ENCODE results near the gene PARD3B. TPM values are rescaled to one million over a fixed set of nuclear protein-coding genes. Genes with fewer than 3 reads are reported as not detected.

PARD3B gene
- total and polyA plus RNA-seq, 2 of the 4 experiments (the other 2 are of a cell fraction) = 3.3 to 15.6 TPM

- in situ Hi-C loops (cut with MboI; ENCODE audit: low sequenced_read_pairs) = no loop called here
- no peak overlapping the region for H2BK120ac ChIP-seq (ENCODE audit: low read depth, low read length)
- CTCF ChIA-PET = interaction anchor here (1.1 kb wide), 1 partner anchor 12 kb away, joined by 3 read pairs; no protein-coding TSS in a partner anchor
- H2AFZ ChIP-seq (replicated peaks; ENCODE audit: low read length, poor library complexity) = no peak overlapping the region
- H3K36me3 ChIP-seq (ENCODE audit: control insufficient read depth, insufficient read depth, low read length) = peaks cover 2% of the 10 kb centered on the region; the same call in 1 of the 2 replicates
- H3K4ac ChIP-seq (ENCODE audit: low read depth, low read length) = no peak overlapping the region
- no peak overlapping the region for H4K5ac ChIP-seq (ENCODE audit: low read depth, low read length)
- no peak overlapping the region for H3K18ac ChIP-seq (ENCODE audit: low read depth, low read length)
- H2BK20ac ChIP-seq (ENCODE audit: low read depth, low read length) = no peak overlapping the region
- ATAC-seq (ENCODE audit: low read depth) (peak; percentile 62), DNase-seq (peak; percentile 12)
- POLR2A ChIA-PET (ENCODE audit: unreplicated experiment) = no interaction called here
- WGBS, 2 experiments (ENCODE audit: extremely low coverage in 2 of 2, insufficient read length in 1 of 2) = no CpG with 5 or more reads among the region's 5 CpGs
- no peaks in the 10 kb centered on the region; the same call in 1 of the 2 replicates for H4K20me1 ChIP-seq (ENCODE audit: insufficient read depth, low read length)
- H4K91ac ChIP-seq (ENCODE audit: insufficient read depth, low read depth, low read length) = no peak overlapping the region
- peaks cover 7% of the 10 kb centered on the region for H3K4me1 ChIP-seq (ENCODE audit: control insufficient read depth, insufficient read depth, low read length)
- dilution Hi-C loops (cut with HindIII; ENCODE audit: low sequenced_read_pairs, unreplicated experiment) = no loop called here
- no peak overlapping the region for H2AK5ac ChIP-seq (ENCODE audit: low read depth, low read length)
- no peak overlapping the region for H2BK5ac ChIP-seq (ENCODE audit: low read depth, low read length, poor library complexity, severe bottlenecking)
- H3K27me3 ChIP-seq (ENCODE audit: control insufficient read depth, insufficient read depth, low read length) = no peaks in the 10 kb centered on the region
- no peaks in the 10 kb centered on the region for H3K9me3 ChIP-seq (ENCODE audit: control insufficient read depth, insufficient read depth, low read length)
- no peak overlapping the region for H3K23ac ChIP-seq (ENCODE audit: low read depth, low read length)
- no TSS peak for BruUV-seq (replicated peaks)
- H3K27ac ChIP-seq (ENCODE audit: insufficient read depth, low read length) = peak overlapping the region; percentile 92; the same call in 1 of the 2 replicates
- no peak for TF ChIP-seq RCOR1 (IDR thresholded peaks at IDR 0.05; ENCODE audit: insufficient replicate concordance, low read length)
- TF ChIP-seq POLR2A (IDR thresholded peaks at IDR 0.05; ENCODE audit: low read depth, low read length) = no peak
- no peak for TF ChIP-seq BHLHE40 (IDR thresholded peaks at IDR 0.05; ENCODE audit: low read depth, low read length)
- peak overlapping the region; percentile 39 for H3K4me2 ChIP-seq (ENCODE audit: low read depth, low read length)
- H2BK15ac ChIP-seq (ENCODE audit: low read depth, low read length) = no peak overlapping the region
- intact Hi-C loops (cut with micrococcal nuclease) = no loop called here
- no peak overlapping the region; the same call in 1 of the 2 replicates for H3K14ac ChIP-seq (replicated peaks; ENCODE audit: low read depth, low read length)
- H3K9ac ChIP-seq (ENCODE audit: low read depth, low read length) = peak overlapping the region; percentile 66
- no peak overlapping the region for H2AK9ac ChIP-seq (replicated peaks; ENCODE audit: low read depth, low read length, poor library complexity)
- peak overlapping the region; percentile 28 to 75; a peak in 2 of 4 replicates for H4K8ac ChIP-seq (ENCODE audit: low read depth in 2 of 2, low read length in 2 of 2)
- peak overlapping the region; percentile 27; the same call in 1 of the 2 replicates for H3K56ac ChIP-seq (ENCODE audit: extremely low read depth, insufficient read depth, low read length)
- H3K4me3 ChIP-seq (ENCODE audit: insufficient read depth, low read depth, low read length) = no peak overlapping the region
- H3K9me1 ChIP-seq (ENCODE audit: insufficient read depth, low read length) = no peaks in the 10 kb centered on the region
- H3K79me1 ChIP-seq (ENCODE audit: low read depth in 1 of 2, low read length in 2 of 2) = peaks cover 0 to 11% of the 10 kb centered on the region in 2 experiments; a peak in 2 of 4 replicates
Measured at GRCh38 chr2:204972606-204973336, 427.5 kb downstream of the PARD3B start.
